ENCODE data around the gene IVNS1ABP.
"Not testable (repeated sequence)": the region's sequence is repeated elsewhere in the genome, so short reads cannot be mapped to it uniquely, and the experiment has no call there.

IVNS1ABP gene

GRCh38 chr1:185325413-185325812, 8.4 kb upstream of the IVNS1ABP start:
- DNase-seq = no peak

- no peak for DNase-seq
Measured at GRCh38 chr1:185324118-185324517, 7.1 kb upstream of the IVNS1ABP start.

- no peak for DNase-seq
Measured at GRCh38 chr1:185322636-185323035, 5.6 kb upstream of the IVNS1ABP start.

GRCh38 chr1:185321653-185322221, 4.7 kb upstream of the IVNS1ABP start:
- DNase-seq = not testable (repeated sequence)

GRCh38 chr1:185321104-185321503, 4.1 kb upstream of the IVNS1ABP start:
- not testable (repeated sequence) for DNase-seq

DNA sequence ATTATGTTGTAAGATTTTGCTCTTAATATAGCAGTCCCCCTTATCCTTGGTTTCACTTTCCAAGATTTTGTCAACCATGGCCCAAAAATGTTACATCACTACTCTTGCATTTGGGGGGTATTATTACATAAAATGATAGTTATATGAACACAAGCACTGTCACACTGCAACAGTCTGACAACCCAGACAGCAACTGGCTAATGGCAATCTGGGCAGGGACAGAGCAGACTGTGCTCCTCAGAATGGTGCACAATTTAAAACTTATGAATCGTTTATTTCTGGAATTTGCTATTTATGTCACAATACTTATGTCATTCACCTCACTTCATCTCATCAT, 2.1 kb upstream of the IVNS1ABP start:
- DNase-seq = no peak

GRCh38 chr1:185318431-185319138, 1.5 kb upstream of the IVNS1ABP start:
- no peak for DNase-seq

GRCh38 chr1:185317886-185318310, 855 bp upstream of the IVNS1ABP start:
- peak; percentile 49 for DNase-seq

DNA sequence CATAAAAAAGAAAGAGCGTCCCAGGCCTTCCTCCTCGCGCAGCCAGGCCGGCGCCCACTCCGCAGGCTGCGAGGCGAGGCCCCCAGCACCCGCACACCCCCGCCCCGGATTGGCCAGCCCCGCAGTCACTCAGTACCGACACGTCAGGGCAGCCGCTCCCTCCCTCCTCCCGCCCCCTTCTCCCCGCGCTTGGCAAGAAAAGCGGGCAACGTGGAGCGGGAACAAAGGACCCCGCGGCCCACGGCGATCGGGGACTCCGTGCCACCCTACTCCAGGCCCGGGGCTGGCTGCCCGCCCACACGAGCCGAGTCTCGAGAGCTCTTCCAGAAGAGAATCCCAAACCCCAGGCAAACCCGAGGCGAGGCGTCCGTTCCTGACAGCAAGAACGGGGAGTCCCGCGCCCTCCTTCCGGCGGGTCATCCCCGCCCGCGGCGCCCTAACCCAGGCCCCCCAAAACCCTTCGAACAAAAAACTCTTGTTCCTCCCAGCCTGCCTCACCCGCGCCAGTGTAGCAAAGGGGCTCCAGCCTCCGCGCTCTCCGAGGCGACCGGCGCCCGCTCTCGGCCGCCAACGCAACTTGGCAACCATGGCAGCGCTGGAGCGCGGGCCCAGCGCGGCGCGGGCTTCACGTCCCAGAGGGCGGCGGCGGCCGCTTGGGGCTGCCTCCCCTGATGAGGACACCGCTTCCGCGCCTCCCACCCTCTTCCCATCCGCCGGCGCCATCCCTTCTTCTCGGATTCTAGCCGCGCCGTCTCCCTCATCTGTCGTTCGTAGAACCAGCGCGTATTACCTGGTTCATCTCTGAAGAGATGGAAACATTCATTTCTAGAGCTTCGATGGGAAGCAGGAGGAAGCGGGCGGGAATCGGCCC, 645 bp downstream of the IVNS1ABP start:
- DNase-seq = peak; percentile 91

DNA sequence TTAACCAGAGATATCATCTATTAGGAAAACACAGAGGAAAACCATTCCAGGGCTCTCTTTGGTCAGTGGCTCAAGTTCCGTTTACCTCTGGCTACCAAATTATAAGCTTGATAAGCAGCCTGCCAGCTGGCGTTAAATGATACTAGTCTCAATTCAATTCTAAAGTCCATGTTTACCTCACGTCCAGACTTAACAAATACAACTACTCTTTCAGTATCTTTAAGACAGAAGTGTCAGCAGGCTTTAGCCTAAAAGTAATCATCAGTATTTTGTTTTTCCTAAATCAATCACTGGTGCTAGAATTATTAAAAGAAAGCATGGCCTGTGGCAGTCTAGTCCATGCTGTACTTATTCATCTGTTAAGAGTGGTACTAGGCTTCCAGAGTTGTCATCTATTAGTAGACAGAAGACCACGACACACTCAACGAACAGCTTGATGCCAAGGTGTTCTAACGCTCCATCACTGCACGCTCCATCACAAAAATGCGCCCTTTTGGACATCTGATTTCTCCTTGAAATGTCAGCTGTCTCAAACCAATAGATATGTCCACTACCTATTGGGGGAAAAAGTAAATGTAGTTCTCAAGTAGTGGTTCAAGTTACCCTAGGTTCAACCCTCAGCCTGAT, 1.5 kb downstream of the IVNS1ABP start:
- no peak for DNase-seq

DNA sequence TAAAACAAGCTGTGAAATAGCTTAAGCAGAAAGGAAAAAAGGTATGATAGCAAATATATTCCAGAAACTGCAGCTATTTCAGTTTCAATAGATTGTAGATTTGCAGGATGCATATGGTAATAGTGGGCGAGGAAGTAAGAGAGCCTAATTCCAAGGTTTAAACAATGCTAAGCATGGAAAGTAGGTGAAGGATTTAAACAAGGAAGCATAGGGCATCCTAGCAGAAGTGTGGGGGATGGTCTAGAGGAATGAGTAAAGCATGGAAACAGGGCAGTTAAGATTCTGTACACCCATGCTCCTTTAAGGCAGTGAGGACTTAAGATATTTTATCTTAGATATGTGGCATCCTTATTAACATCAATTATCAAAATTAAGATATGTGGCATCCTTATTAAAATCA, 2.6 kb downstream of the IVNS1ABP start:
- DNase-seq = no peak

DNA sequence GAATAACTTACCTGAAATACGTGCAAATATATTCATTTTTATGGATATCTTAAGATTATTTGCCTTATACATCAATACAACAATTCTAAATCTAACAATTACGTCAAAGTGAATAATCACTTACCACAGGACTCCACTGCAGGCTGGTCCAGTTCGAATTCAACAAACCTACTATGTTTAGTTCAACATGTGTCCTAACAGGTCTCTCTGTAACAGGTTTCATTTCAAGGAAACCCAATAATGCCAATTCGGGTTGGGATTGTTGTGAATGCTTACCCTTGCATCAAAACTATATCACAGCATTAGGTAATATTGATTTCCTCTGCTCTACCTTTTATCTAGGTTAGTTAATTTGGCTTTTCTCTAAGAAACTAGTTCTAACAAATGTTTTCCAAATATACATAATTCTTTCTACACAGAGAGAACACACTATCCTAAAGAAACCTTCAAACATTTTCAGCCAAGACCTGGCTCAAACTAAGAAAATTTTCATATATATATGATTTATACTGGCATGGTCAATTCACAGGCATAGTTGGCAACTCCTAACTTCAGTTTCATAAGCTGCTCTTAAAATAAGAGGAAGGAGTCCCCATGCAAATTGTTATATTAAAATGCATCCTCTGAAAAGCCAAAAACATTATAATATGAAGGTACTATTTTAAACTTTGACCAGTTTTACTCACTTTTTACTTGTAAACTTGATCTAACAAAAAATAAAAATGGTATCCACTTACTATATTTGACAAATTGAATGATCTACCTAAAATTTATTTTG, 4.5 kb downstream of the IVNS1ABP start:
- DNase-seq = no peak

DNA sequence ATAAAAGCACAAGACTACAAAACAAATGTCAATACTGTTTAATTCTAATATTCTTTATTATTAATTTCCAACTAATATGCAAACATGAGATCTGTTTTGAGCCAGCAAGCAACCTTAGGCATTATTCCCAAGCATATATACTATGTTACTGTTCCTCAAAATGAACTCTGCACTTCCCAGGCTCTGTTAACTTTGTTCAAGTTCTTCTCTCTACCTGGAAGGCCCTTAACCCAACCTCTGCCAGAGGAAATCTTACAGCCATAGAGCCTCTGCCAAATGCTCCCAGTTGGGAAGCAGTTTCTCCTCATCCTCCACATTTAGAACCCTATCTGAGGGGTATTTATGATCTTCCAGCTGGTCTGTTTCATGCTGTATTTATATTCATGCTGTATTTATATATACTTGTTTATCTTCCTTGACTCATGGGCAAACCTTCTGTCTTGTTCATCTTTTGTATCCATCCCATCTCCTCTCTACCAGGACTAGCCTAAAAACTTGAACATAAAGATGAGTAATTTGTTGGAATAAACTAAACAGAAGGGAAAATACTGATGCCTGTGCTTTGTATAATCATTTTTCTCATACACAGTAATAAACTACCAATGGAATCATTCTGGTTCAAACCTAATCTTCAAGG, 5.3 kb downstream of the IVNS1ABP start:
- DNase-seq = no peak

DNA sequence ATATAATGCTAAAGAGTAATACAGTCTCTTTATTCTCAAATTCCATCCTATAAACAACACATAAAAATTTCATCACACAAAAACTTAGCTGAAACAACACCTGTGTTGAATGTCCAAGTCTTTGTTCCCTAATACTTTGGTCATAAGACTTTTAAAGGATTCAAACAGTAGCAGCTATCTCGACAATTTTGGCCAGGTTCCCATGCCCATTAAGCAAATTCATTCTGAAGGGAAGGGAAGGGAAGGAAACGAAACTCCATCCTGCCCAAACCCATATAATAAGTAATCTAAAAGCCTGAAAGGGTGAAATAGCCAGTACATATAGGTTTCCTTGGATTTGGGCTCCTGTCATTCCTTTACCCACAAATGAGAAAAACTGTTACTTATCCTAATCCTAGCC, 7.5 kb downstream of the IVNS1ABP start:
- DNase-seq = no peak

GRCh38 chr1:185308126-185308525, 8.9 kb downstream of the IVNS1ABP start:
- no peak for DNase-seq

GRCh38 chr1:185305419-185305818, 11.6 kb downstream of the IVNS1ABP start:
- DNase-seq = no peak

DNA sequence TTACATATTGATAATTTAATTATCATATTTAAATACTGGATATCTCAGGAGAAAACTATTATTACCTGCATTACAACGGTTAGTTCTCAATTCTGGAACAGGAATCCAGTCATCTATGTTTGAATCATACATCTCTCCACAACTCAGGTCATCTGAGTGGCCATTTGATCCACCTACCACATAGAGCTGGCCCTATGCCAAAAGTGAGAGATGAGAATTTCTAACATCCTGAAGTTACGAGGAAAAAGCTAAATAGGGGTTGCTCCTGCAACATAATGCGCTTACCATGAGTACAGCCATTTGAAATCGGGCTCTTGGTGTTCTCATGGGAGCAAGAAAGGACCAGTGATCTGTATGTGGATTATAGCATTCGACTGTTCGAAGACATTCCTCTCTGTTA, 16.9 kb downstream of the IVNS1ABP start:
- DNase-seq = no peak

DNA sequence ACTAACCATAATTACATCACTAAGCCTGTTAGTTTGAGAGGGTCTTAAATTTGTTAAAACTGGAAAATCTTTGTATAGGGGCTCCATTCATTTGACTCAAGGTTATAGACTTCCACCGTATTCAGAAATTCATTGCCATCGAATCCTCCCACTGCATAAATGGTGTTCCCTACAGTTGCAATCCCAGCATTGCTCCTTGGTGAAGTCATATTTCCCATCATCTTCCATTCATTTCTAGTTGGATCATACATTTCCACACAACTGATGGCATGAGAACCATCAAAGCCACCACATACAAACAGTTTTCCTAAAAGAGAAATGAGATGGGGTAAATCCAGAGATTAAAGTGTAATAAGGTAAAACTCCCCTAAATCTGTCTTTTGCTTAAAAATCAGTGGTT, 19.1 kb downstream of the IVNS1ABP start:
- no peak for DNase-seq

GRCh38 chr1:185295091-185295490, 22.0 kb downstream of the IVNS1ABP start:
- DNase-seq = no peak

- DNase-seq = no peak
Measured at GRCh38 chr1:185293967-185294542, 23.0 kb downstream of the IVNS1ABP start.

DNA sequence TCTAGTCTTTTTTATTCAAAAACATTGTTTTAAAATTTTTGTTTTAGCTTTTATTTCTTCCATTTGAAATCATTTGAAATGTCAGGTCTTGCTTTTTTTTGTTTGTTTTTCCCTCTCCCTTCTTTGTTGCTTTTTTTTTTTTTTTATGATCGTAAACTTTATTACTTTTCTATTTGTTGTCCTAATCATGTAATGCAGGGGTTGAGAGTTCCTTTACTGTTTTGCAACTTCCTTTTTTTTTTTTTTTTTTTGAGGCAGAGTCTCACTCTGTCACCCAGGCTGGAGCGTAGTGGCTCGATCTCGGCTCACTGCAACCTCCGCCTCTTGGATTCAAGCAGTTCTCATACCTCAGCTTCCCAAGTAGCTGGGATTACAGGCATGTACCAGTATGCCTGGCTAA, 24.8 kb downstream of the IVNS1ABP start:
- DNase-seq = no peak

DNA sequence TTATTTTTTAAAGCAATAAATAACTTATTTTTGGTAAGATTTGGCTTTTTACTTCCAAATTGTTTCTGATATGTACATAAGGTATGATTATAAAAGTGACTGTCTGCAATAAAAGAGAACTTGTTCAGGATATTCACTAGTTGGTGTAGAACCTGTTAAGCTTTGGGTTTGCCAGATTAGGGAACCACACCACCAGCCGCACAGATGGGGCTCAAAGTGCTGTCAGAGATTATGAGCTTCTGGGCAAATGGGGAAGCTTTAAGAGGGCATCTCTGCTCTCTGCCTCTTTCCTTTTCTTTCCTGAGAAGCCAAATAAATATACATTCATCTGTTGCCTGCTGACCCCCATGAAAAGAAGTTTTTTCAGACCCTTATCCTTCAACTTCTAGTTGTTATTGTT, 25.4 kb downstream of the IVNS1ABP start:
- no peak for DNase-seq
